ENCODE measurements around the gene PPP1R3G.

Gene PPP1R3G

GRCh38 chr6:5042436-5042835 is 42.7 kb upstream of the PPP1R3G start:
- H3K79me2 ChIP-seq (ENCODE audit: insufficient read depth, low read length) = no peaks in the 10 kb centered on the region
- no peak overlapping the region for H3K4me3 ChIP-seq (ENCODE audit: low read length, poor library complexity, severe bottlenecking)
- H3K4me2 ChIP-seq (ENCODE audit: low read depth, low read length, poor library complexity, severe bottlenecking) = no peak overlapping the region
- no peaks in the 10 kb centered on the region for H3K9me3 ChIP-seq (ENCODE audit: insufficient read depth, low read depth, low read length)
- H2AFZ ChIP-seq (ENCODE audit: low read length) = no peak overlapping the region
- no peaks in the 10 kb centered on the region for H3K9me2 ChIP-seq (replicated peaks; ENCODE audit: low read depth, low read length)
- no peaks in the 10 kb centered on the region for H4K20me1 ChIP-seq (ENCODE audit: insufficient read depth, low read length, poor library complexity, severe bottlenecking)
- no peak for TF ChIP-seq EZH2phosphoT487 (IDR thresholded peaks at IDR 0.05; ENCODE audit: borderline replicate concordance)
- no peak overlapping the region for H3K9ac ChIP-seq (ENCODE audit: low read depth, low read length, poor library complexity, severe bottlenecking)
- no peaks in the 10 kb centered on the region for H3K4me1 ChIP-seq (ENCODE audit: insufficient read depth, low read length, poor library complexity, severe bottlenecking)
- no peaks in the 10 kb centered on the region for H3K36me3 ChIP-seq (ENCODE audit: insufficient read depth, low read length)
- no peaks in the 10 kb centered on the region for H3F3A ChIP-seq (ENCODE audit: low read depth)
- no peaks in the 10 kb centered on the region for H3K27me3 ChIP-seq (ENCODE audit: insufficient read depth, low read length, poor library complexity, severe bottlenecking)

GRCh38 chr6:5044866-5045265 is 40.3 kb upstream of the PPP1R3G start:
- H3F3A ChIP-seq (ENCODE audit: low read depth) = no peaks in the 10 kb centered on the region
- no peaks in the 10 kb centered on the region for H3K9me3 ChIP-seq (ENCODE audit: insufficient read depth, low read depth, low read length)
- no peak overlapping the region for H2AFZ ChIP-seq (ENCODE audit: low read length)
- no peaks in the 10 kb centered on the region for H3K79me2 ChIP-seq (ENCODE audit: insufficient read depth, low read length)
- TF ChIP-seq CTCF (conservative IDR thresholded peaks at IDR 0.05; ENCODE audit: low read length) = no peak
- no peak for TF ChIP-seq EZH2phosphoT487 (IDR thresholded peaks at IDR 0.05; ENCODE audit: borderline replicate concordance)
- no peaks in the 10 kb centered on the region for H3K27me3 ChIP-seq (ENCODE audit: insufficient read depth, low read length, poor library complexity, severe bottlenecking)
- H3K36me3 ChIP-seq (ENCODE audit: insufficient read depth, low read length) = no peaks in the 10 kb centered on the region
- H4K20me1 ChIP-seq (ENCODE audit: insufficient read depth, low read length, poor library complexity, severe bottlenecking) = no peaks in the 10 kb centered on the region
- H3K4me3 ChIP-seq (ENCODE audit: low read length, poor library complexity, severe bottlenecking) = no peak overlapping the region
- H3K4me1 ChIP-seq (ENCODE audit: insufficient read depth, low read length, poor library complexity, severe bottlenecking) = no peaks in the 10 kb centered on the region
- H3K4me2 ChIP-seq (ENCODE audit: low read depth, low read length, poor library complexity, severe bottlenecking) = no peak overlapping the region
- no peaks in the 10 kb centered on the region for H3K9me2 ChIP-seq (replicated peaks; ENCODE audit: low read depth, low read length)
- no peak overlapping the region for H3K9ac ChIP-seq (ENCODE audit: low read depth, low read length, poor library complexity, severe bottlenecking)

- H3K9ac ChIP-seq (ENCODE audit: low read depth, low read length, poor library complexity, severe bottlenecking) = no peak overlapping the region
- no peaks in the 10 kb centered on the region for H3K27me3 ChIP-seq (ENCODE audit: insufficient read depth, low read length, poor library complexity, severe bottlenecking)
- H3K36me3 ChIP-seq (ENCODE audit: insufficient read depth, low read length) = no peaks in the 10 kb centered on the region
- no peak overlapping the region for H3K4me2 ChIP-seq (ENCODE audit: low read depth, low read length, poor library complexity, severe bottlenecking)
- no peaks in the 10 kb centered on the region for H3F3A ChIP-seq (ENCODE audit: low read depth)
- no peaks in the 10 kb centered on the region for H3K79me2 ChIP-seq (ENCODE audit: insufficient read depth, low read length)
- TF ChIP-seq EZH2phosphoT487 (IDR thresholded peaks at IDR 0.05; ENCODE audit: borderline replicate concordance) (no peak), CTCF (conservative IDR thresholded peaks at IDR 0.05; ENCODE audit: low read length) (no peak)
- no peaks in the 10 kb centered on the region for H3K9me2 ChIP-seq (replicated peaks; ENCODE audit: low read depth, low read length)
- H3K4me1 ChIP-seq (ENCODE audit: insufficient read depth, low read length, poor library complexity, severe bottlenecking) = no peaks in the 10 kb centered on the region
- no peak overlapping the region for H2AFZ ChIP-seq (ENCODE audit: low read length)
- H4K20me1 ChIP-seq (ENCODE audit: insufficient read depth, low read length, poor library complexity, severe bottlenecking) = no peaks in the 10 kb centered on the region
- H3K9me3 ChIP-seq (ENCODE audit: insufficient read depth, low read depth, low read length) = peaks cover 4% of the 10 kb centered on the region; the same call in 1 of the 2 replicates
- no peak overlapping the region for H3K4me3 ChIP-seq (ENCODE audit: low read length, poor library complexity, severe bottlenecking)
Observed at GRCh38 chr6:5045416-5045815, 39.7 kb upstream of the PPP1R3G start.

- Histone ChIP-seq H3K9me2 (replicated peaks; ENCODE audit: low read depth, low read length) (no peaks in the 10 kb centered on the region), H3K4me3 (ENCODE audit: low read length, poor library complexity, severe bottlenecking) (no peak overlapping the region), H3K4me2 (ENCODE audit: low read depth, low read length, poor library complexity, severe bottlenecking) (no peak overlapping the region), H3K9me3 (ENCODE audit: insufficient read depth, low read depth, low read length) (peaks cover 14% of the 10 kb centered on the region; the same call in 1 of the 2 replicates), H3K9ac (ENCODE audit: low read depth, low read length, poor library complexity, severe bottlenecking) (no peak overlapping the region), H3F3A (ENCODE audit: low read depth) (no peaks in the 10 kb centered on the region), H3K27me3 (ENCODE audit: insufficient read depth, low read length, poor library complexity, severe bottlenecking) (no peaks in the 10 kb centered on the region), H3K4me1 (ENCODE audit: insufficient read depth, low read length, poor library complexity, severe bottlenecking) (no peaks in the 10 kb centered on the region), H3K79me2 (ENCODE audit: insufficient read depth, low read length) (no peaks in the 10 kb centered on the region), H4K20me1 (ENCODE audit: insufficient read depth, low read length, poor library complexity, severe bottlenecking) (no peaks in the 10 kb centered on the region), H2AFZ (ENCODE audit: low read length) (no peak overlapping the region), H3K36me3 (ENCODE audit: insufficient read depth, low read length) (no peaks in the 10 kb centered on the region)
- TF ChIP-seq EZH2phosphoT487 (IDR thresholded peaks at IDR 0.05; ENCODE audit: borderline replicate concordance) (no peak), CTCF (conservative IDR thresholded peaks at IDR 0.05; ENCODE audit: low read length) (no peak)
Observed at GRCh38 chr6:5046430-5046829, 38.7 kb upstream of the PPP1R3G start.
